Inferior parietal cortex (tissue), 1 donor: Measurements from ENCODE around the gene YTHDC1.
"Not testable (repeated sequence)": the region's sequence is repeated elsewhere in the genome, so short reads cannot be mapped to it uniquely, and the experiment has no call there.

Experiments
- DNase-seq: peaks from one replicate; pipeline ENCODE4 v3.0.0-alpha.2; 2016; ENCODE audit errors: extremely low spot score

YTHDC1 gene

GRCh38 chr4:68288393-68288740, 61.5 kb downstream of the YTHDC1 start:
- DNase-seq: no peak

DNA sequence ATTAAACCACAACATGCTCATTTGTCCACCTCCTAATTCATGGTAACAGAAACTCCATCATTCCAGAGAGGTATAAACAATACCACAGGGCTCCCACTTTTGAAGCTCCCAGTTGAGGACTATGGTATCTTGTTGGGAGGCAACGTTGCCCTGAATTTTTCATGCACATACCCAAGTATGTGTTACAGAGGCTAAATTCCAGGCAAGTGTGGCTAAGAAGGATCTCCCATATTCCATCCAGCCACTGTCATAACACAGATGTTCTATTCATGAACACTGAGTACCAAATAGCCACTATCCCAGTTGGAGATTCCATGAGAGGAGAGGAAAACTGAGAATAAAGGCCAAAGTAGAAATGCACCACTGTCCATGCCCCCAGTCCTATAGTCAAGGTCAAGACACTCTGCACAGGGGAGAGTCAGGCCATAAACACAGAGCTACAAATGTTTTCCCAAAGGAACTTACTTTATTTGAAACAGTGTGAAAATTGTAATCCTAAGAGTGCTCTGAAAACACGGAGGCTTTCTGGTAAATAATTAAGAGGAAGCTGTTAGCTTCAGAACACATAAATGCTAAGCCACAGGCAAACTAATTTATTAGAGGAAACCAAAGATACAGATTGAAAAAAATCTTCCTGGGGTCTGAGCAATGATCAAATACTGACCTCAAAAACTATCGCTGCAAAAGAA, 62.0 kb downstream of the YTHDC1 start:
- no peak for DNase-seq

DNA sequence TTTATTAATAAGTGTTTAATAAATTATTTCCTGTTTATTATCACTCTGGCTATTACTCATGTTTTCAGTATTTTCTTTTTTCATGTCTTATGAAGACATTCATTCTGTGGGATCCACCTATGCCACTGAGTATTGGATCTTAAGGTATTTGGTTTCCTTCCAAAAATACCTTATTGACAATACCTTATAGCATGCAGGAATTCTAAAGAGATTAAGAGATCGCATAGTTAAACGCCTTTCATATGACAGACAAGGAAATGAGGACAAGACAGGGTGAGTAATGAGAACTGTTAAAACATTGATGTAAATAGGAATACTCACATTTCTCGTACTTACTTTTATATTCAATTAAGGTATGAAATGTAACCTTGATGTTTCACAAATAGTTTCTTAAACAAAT, 66.2 kb downstream of the YTHDC1 start:
- DNase-seq: no peak

- DNase-seq: no peak
Observed at GRCh38 chr4:68283095-68283494, 66.8 kb downstream of the YTHDC1 start.

- not testable (repeated sequence) for DNase-seq
Observed at GRCh38 chr4:68281796-68282740, 67.8 kb downstream of the YTHDC1 start.

- DNase-seq: no peak
Observed at GRCh38 chr4:68278029-68278428, 71.9 kb downstream of the YTHDC1 start.

GRCh38 chr4:68277627-68278026, 72.3 kb downstream of the YTHDC1 start:
- DNase-seq: no peak

DNA sequence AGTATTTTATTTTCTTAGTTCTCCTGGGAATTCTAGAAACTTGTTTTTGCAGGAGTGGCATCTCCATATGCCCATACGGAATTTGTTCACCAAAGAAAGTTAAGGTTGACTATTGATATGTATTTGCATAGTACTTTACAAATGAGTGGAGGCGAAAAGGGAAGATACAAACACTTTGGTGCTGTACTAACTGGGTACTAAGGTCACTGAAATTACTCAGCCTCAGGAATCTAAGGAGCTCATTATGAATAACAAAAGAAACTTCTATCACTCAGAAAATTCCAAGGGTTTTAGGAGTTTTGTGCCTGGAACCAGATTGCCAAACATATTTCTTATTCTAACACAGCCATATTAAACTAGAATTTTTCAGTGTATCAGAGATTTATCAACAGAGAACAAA, 77.0 kb downstream of the YTHDC1 start:
- no peak for DNase-seq

DNA sequence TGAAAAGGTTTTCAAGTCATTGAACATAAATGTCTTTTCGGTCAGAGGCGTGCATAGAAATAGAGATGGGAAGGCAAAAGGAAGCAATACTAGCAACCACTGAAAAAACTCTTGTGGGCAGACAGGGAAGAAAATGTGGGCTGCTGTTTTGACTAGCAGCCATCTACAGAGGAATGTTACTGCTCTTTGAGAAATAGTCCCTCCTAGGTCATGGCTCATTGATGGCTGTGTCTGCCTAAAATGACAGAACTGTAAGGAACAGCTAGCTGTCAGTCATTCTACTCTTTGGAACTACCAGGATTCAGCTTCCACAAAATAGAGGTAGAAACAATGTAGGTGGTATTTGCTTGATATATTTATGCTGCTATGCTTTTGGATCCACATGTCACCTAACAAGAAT, 77.5 kb downstream of the YTHDC1 start:
- DNase-seq: peak; percentile 4

- peak; percentile 82 for DNase-seq
Observed at GRCh38 chr4:68271851-68272357, 78.0 kb downstream of the YTHDC1 start.

- no peak for DNase-seq
Observed at GRCh38 chr4:68267433-68267944, 82.4 kb downstream of the YTHDC1 start.

GRCh38 chr4:68264875-68265565, 84.9 kb downstream of the YTHDC1 start:
- no peak for DNase-seq
